K562 (cell line): ENCODE results near the gene AP1G1. TPM values are rescaled to one million over a fixed set of nuclear protein-coding genes. Genes with fewer than 3 reads are reported as not detected.

Source experiments
- ATAC-seq: fragments of 200-7000 bp; cut with Tn5 transposase; 3 replicates; pipeline ENCODE4 v1.9.1; 2020; ENCODE audit warnings: moderate library complexity
- BruUV-seq: library from RNA; stranded (reverse); fragments of 400-500 nt; replicated peaks from 2 replicates; lab custom pipeline; 2021; lab: Mats Ljungman, UMichigan
- CTCF ChIA-PET: fragments of 300-600 bp; formaldehyde crosslinking; extraction: SDS; loops from one replicate; lab custom pipeline; 2021; ENCODE audit warnings: low intra/inter-chr PET ratio; lab: Yijun Ruan, JAX
- POLR2A ChIA-PET: fragments of 300-600, 350-650 bp; sonication (Branson Sonifier 250); formaldehyde crosslinking; extraction: SDS; loops from one replicate; lab custom pipeline; 2021; ENCODE audit warnings: antibody characterized with exemption, inconsistent platforms; lab: Yijun Ruan, JAX
- DNase-seq, 4 experiments: peaks; one replicate each; pipeline versions ENCODE4 v3.0.0 to v3.0.0-alpha.2; 2011 to 2018; ENCODE audit warnings: low spot score in 3 of 4, mixed read lengths in 3 of 4; ENCODE audit errors: extremely low read depth in 1 of 4
- FAIRE-seq: peaks from 2 replicates; lab custom pipeline; 2011; peaks lifted over from hg19 to GRCh38; lab: Jason Lieb, UNC
- H2AFZ ChIP-seq: 2 replicates; pipeline ENCODE4 v1.6.0; 2011; ENCODE audit warnings: low read depth, low read length, control low read depth, inconsistent platforms
- H3K27ac ChIP-seq: fragments of 200-600 bp; 3 replicates; pipeline ENCODE4 v1.8.0; 2011; ENCODE audit warnings: low read depth, mild to moderate bottlenecking, control low read depth, inconsistent platforms, low read length, moderate library complexity, mixed read lengths; ENCODE audit errors: extremely low read depth
- H3K27me3 ChIP-seq, 2 experiments: fragments of 300-600 bp in 1 of 2; 2 replicates in 1 of 2; 3 replicates in 1 of 2; pipeline versions ENCODE4 v1.6.0 to v1.8.0; 2011; ENCODE audit warnings: inconsistent platforms in 2 of 2, low read length in 2 of 2, mild to moderate bottlenecking in 1 of 2, mixed read lengths in 1 of 2, moderate library complexity in 1 of 2; ENCODE audit not compliant: control insufficient read depth in 2 of 2, insufficient read depth in 2 of 2
- H3K36me3 ChIP-seq: fragments of 300-600 bp; 3 replicates; pipeline ENCODE4 v1.8.0; 2011; ENCODE audit warnings: mild to moderate bottlenecking, low read length, inconsistent platforms; ENCODE audit not compliant: control insufficient read depth, insufficient read depth
- H3K4me1 ChIP-seq, 2 experiments: fragments of 200-600 bp in 1 of 2; replicated peaks in 1 of 2; 2 replicates in 1 of 2; 3 replicates in 1 of 2; pipeline versions ENCODE4 v1.5.1 to v1.8.0; 2011; ENCODE audit warnings: inconsistent platforms in 2 of 2, low read length in 2 of 2, mild to moderate bottlenecking in 1 of 2, mixed read lengths in 1 of 2, moderate library complexity in 1 of 2; ENCODE audit not compliant: control insufficient read depth in 2 of 2, insufficient read depth in 2 of 2
- H3K4me2 ChIP-seq: 2 replicates; pipeline ENCODE4 v1.6.1; 2011; ENCODE audit warnings: low read length, control low read depth, inconsistent platforms, mixed read lengths; ENCODE audit not compliant: insufficient read depth
- H3K4me3 ChIP-seq: fragments of 200-600 bp; sonication (generic), shearing (Covaris generic); 2 replicates; pipeline ENCODE4 v1.5.1; 2016; ENCODE audit warnings: control low read depth, inconsistent platforms
- H3K79me2 ChIP-seq: fragments of 200-600 bp; 3 replicates; pipeline ENCODE4 v1.8.0; 2011; ENCODE audit warnings: low read length, inconsistent platforms; ENCODE audit not compliant: control insufficient read depth, insufficient read depth
- H3K9ac ChIP-seq, 2 experiments: 2 replicates each; pipeline versions ENCODE4 v1.6.0 to v1.6.1; 2011; ENCODE audit warnings: low read depth in 2 of 2, low read length in 2 of 2, control low read depth in 1 of 2, inconsistent platforms in 1 of 2, mild to moderate bottlenecking in 1 of 2, mixed read lengths in 1 of 2; ENCODE audit not compliant: insufficient read depth in 1 of 2
- H3K9me1 ChIP-seq: one replicate; pipeline ENCODE4 v1.6.0; 2011; ENCODE audit warnings: inconsistent platforms, mild to moderate bottlenecking, low read length, moderate library complexity; ENCODE audit not compliant: control insufficient read depth, insufficient read depth
- H3K9me3 ChIP-seq: replicated peaks from 2 replicates; pipeline ENCODE4 v1.5.1; 2011; ENCODE audit warnings: low read depth, low read length, inconsistent platforms; ENCODE audit not compliant: control insufficient read depth, insufficient read depth
- H4K20me1 ChIP-seq: replicated peaks from 2 replicates; pipeline ENCODE4 v1.6.1; 2011; ENCODE audit warnings: low read length, inconsistent platforms, mixed read lengths; ENCODE audit not compliant: control insufficient read depth, insufficient read depth
- CBX2 ChIP-seq: fragments of 200-600 bp; sonication (generic); IDR thresholded peaks from one replicate; pipeline ENCODE4 v1.6.1; 2012; ENCODE audit warnings: mild to moderate bottlenecking, low read length, inconsistent platforms; ENCODE audit not compliant: insufficient read depth, poor library complexity, severe bottlenecking
- CREB5 ChIP-seq: fragments of 250-450 bp; sonication (Bioruptor Pico); IDR thresholded peaks from 2 replicates; pipeline ENCODE4 v1.5.0; 2020; ENCODE audit warnings: mild to moderate bottlenecking
- CXXC5 ChIP-seq: fragments of 250-450 bp; sonication (Bioruptor Pico); IDR thresholded peaks from 2 replicates; pipeline ENCODE4 v1.8.0; 2022; ENCODE audit warnings: inconsistent platforms, mild to moderate bottlenecking, moderate library complexity
- EHMT2 ChIP-seq: fragments of 450-650 bp; IDR thresholded peaks from 2 replicates; pipeline ENCODE4 v1.6.1; 2018; ENCODE audit warnings: antibody characterized with exemption
- JUNB ChIP-seq: fragments of 450-650 bp; formaldehyde crosslinking; conservative IDR thresholded peaks from 2 replicates; pipeline ENCODE4 v1.4.0; 2020; ENCODE audit warnings: mild to moderate bottlenecking
- MAFG ChIP-seq: fragments of 450-650 bp; conservative IDR thresholded peaks from 2 replicates; pipeline ENCODE4 v1.6.1; 2016; ENCODE audit warnings: missing genetic modification characterization, missing compliant biosample characterization
- MBD2 ChIP-seq: sonication (generic); IDR thresholded peaks from 2 replicates; pipeline ENCODE4 v1.6.1; 2016; ENCODE audit warnings: low read depth, borderline replicate concordance
- PML ChIP-seq: IDR thresholded peaks from 2 replicates; pipeline ENCODE4 v1.6.1; 2012; ENCODE audit warnings: low read length, inconsistent platforms
- POLR3G ChIP-seq: IDR thresholded peaks from 2 replicates; pipeline ENCODE4 v1.6.1; 2011; ENCODE audit not compliant: insufficient read length, insufficient replicate concordance; ENCODE audit errors: extremely low read depth
- RERE ChIP-seq: sonication (generic); formaldehyde crosslinking; IDR thresholded peaks from 2 replicates; pipeline ENCODE4 v1.8.0; 2023; ENCODE audit warnings: missing genetic modification reagents, mild to moderate bottlenecking, borderline replicate concordance
- SNIP1 ChIP-seq: fragments of 450-650 bp; IDR thresholded peaks from 2 replicates; pipeline ENCODE4 v1.7.1; 2017; ENCODE audit warnings: low read depth, mild to moderate bottlenecking
- U2AF2 ChIP-seq: fragments of 200-400 bp; formaldehyde crosslinking; optimal IDR thresholded peaks from 2 replicates; pipeline ENCODE3; 2017; ENCODE audit warnings: low read depth, mild to moderate bottlenecking, low read length
- ZNF232 ChIP-seq: sonication (generic); formaldehyde crosslinking; IDR thresholded peaks from 2 replicates; pipeline ENCODE4 v1.8.0; 2022; ENCODE audit warnings: mild to moderate bottlenecking, missing genetic modification reagents
- WGBS: fragments of 100-300 bp; shearing (Covaris generic); methylation state at CpG from one replicate; pipeline ENCODE4 v1.1.6; 2016; ENCODE audit warnings: low coverage, mixed read lengths; ENCODE audit not compliant: insufficient coverage; ENCODE audit errors: missing lambda C conversion rate; 5-methylcytosine and 5-hydroxymethylcytosine counted together
- in situ Hi-C: fragments of 300-500 bp; cut with MboI; formaldehyde crosslinking; loops from 4 replicates; pipeline ENCODE4 v1.15.0; 2018; ENCODE audit warnings: inconsistent platforms, mixed read lengths
- intact Hi-C: fragments of 100-400 bp; cut with micrococcal nuclease; formaldehyde crosslinking; loops from 2 replicates; pipeline ENCODE4 v1.14.2; 2022
- polyA plus RNA-seq, 8 experiments: library from polyadenylated mRNA; depleted of rRNA in 4 of 8; stranded (reverse) in 5 of 8; unstranded in 3 of 8; fragments of >200 nt; fragmentation: Nextera tagmentation in 2 of 8; fragmentation: Illumina TruSeq in 1 of 8; extraction: Ambion mirVana in 2 of 8; extraction: Trizol in 1 of 8; gene quantifications; 2 replicates each; pipeline versions ENCODE4 v1.2.1 to v1.2.3, GENCODE V29; 2011 to 2014; ENCODE audit warnings: inconsistent platforms in 1 of 8, missing spikeins in 1 of 8
- total RNA-seq, 7 experiments: library from RNA; depleted of rRNA in 6 of 7; stranded (reverse); fragments of >200 nt in 6 of 7; fragmentation: Illumina TruSeq in 2 of 7; extraction: Trizol in 2 of 7; gene quantifications; 2 replicates each; pipeline versions ENCODE4 v1.2.1 to v1.2.3, GENCODE V29; 2011 to 2021; ENCODE audit warnings: low replicate concordance in 1 of 7
- TF ChIP-seq, protein P1 (sequence below), 2 experiments: IDR thresholded peaks; 2 replicates each; pipeline ENCODE4 v1.6.1; 2012; ENCODE audit warnings: improper control_type of control experiment in 2 of 2, low read depth in 2 of 2, low read length in 2 of 2, borderline replicate concordance in 1 of 2

The AP1G1 gene
- total and polyA plus RNA-seq, 9 of the 15 experiments (the other 6 are each of a cell fraction or from before 2014, with no cell fraction given) = 7.0 to 59.2 (median 42.0) TPM

DNA sequence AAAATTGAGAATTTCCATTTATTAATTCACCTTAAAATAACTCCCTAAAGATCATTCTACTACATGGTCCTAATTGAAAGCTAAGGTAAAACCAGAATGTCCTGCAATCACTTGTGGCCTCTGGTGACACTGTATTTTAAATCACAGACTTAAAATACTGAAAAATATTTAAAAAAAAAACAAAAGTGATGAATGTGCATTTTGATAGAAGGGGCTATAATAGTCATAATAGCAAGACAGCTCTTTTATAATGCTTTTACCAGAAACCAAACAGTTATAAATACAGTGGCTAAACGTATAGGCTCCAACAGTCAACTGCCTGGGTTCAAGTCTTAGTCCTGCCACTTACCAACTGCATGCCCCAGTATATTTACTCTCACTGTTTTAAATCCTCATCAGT lies 105.3 kb downstream of the AP1G1 start:
- in situ Hi-C loops = no loop called here
- intact Hi-C loops = no loop called here
- no peak for FAIRE-seq
- no peaks in the 10 kb centered on the region for H3K9me3 ChIP-seq
- no peak overlapping the region for H3K4me3 ChIP-seq
- no peak for ATAC-seq
- no peaks in the 10 kb centered on the region for H3K4me1 ChIP-seq
- H3K27me3 ChIP-seq = no peaks in the 10 kb centered on the region
- no TSS peak for BruUV-seq
- DNase-seq = no peak
- 26% methylated on average over 1 of the region's 1 CpG for WGBS
- H3K9me1 ChIP-seq = no peaks in the 10 kb centered on the region
- H3K36me3 ChIP-seq = no peaks in the 10 kb centered on the region; the same call in 2 of the 3 replicates
- ChIA-PET POLR2A (no interaction called here), CTCF (no interaction called here)
- H4K20me1 ChIP-seq = no peaks in the 10 kb centered on the region
- H3K4me2 ChIP-seq = no peak overlapping the region
- no peaks in the 10 kb centered on the region for H3K79me2 ChIP-seq
- no peak overlapping the region for H2AFZ ChIP-seq
- H3K27ac ChIP-seq = no peak overlapping the region
- H3K9ac ChIP-seq = no peak overlapping the region
- TF ChIP-seq U2AF2 = no peak
- TF ChIP-seq RERE (CRISPR knock-in tag) = no peak
- TF ChIP-seq CXXC5 (CRISPR knock-in tag) = no peak
- no peak for TF ChIP-seq POLR3G
- TF ChIP-seq PML = no peak
- TF ChIP-seq SNIP1 = no peak
- 0 out of 2 replicates have a peak, but pooled peaks have one; percentile 10 for TF ChIP-seq MAFG (tag)
- no peak for TF ChIP-seq MBD2
- TF ChIP-seq ZNF232 (CRISPR knock-in tag) = no peak
- no peak for TF ChIP-seq EHMT2
- no peak for TF ChIP-seq CBX2
- TF ChIP-seq, protein P1, sequence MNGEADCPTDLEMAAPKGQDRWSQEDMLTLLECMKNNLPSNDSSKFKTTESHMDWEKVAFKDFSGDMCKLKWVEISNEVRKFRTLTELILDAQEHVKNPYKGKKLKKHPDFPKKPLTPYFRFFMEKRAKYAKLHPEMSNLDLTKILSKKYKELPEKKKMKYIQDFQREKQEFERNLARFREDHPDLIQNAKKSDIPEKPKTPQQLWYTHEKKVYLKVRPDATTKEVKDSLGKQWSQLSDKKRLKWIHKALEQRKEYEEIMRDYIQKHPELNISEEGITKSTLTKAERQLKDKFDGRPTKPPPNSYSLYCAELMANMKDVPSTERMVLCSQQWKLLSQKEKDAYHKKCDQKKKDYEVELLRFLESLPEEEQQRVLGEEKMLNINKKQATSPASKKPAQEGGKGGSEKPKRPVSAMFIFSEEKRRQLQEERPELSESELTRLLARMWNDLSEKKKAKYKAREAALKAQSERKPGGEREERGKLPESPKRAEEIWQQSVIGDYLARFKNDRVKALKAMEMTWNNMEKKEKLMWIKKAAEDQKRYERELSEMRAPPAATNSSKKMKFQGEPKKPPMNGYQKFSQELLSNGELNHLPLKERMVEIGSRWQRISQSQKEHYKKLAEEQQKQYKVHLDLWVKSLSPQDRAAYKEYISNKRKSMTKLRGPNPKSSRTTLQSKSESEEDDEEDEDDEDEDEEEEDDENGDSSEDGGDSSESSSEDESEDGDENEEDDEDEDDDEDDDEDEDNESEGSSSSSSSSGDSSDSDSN (IDR thresholded peaks at IDR 0.05; ENCODE audit: borderline replicate concordance in 1 of 2, low read depth in 2 of 2, low read length in 2 of 2) = no peak
- TF ChIP-seq JUNB = no peak
- no peak for TF ChIP-seq CREB5 (CRISPR knock-in tag)
